Activated CD4-positive, alpha-beta memory T cell treated with anti-CD3 and anti-CD28 coated beads for 36 hours (primary cell): ENCODE measurements around the gene SND1. TPM values are rescaled to one million over a fixed set of nuclear protein-coding genes. Genes with fewer than 3 reads are reported as not detected.

Experiments used
- CTCF ChIA-PET: fragments of 350-600 bp; sonication (Branson Sonifier 250); formaldehyde crosslinking; loops from one replicate; lab custom pipeline; 2021; ENCODE audit warnings: antibody characterized with exemption, inconsistent platforms; lab: Charles Lee
- POLR2A ChIA-PET: fragments of 350-600 bp; sonication (Branson Sonifier 250); formaldehyde crosslinking; loops from one replicate; lab custom pipeline; 2021; ENCODE audit warnings: antibody characterized with exemption; lab: Charles Lee
- DNase-seq: peaks from one replicate; pipeline ENCODE4 v3.0.0-alpha.2; 2020
- H3K27ac Mint-ChIP-seq: one replicate; pipeline ENCODE4 v1.8.0; 2021; ENCODE audit warnings: mixed read lengths
- H3K27me3 Mint-ChIP-seq: one replicate; pipeline ENCODE4 v1.8.0; 2021; ENCODE audit warnings: mixed read lengths
- H3K36me3 Mint-ChIP-seq: one replicate; pipeline ENCODE4 v1.8.0; 2021; ENCODE audit warnings: mixed read lengths
- H3K4me1 Mint-ChIP-seq: one replicate; pipeline ENCODE4 v1.8.0; 2021; ENCODE audit warnings: low read depth, mixed read lengths
- H3K4me3 Mint-ChIP-seq: one replicate; pipeline ENCODE4 v1.8.0; 2021; ENCODE audit warnings: mild to moderate bottlenecking, mixed read lengths
- H3K9me3 Mint-ChIP-seq: one replicate; pipeline ENCODE4 v1.8.0; 2021; ENCODE audit warnings: mixed read lengths
- intact Hi-C: fragments of 100-400 bp; cut with micrococcal nuclease; formaldehyde crosslinking; loops from one replicate; pipeline ENCODE4 v1.15.1; 2023
- total RNA-seq, 2 experiments: library from RNA; stranded (reverse); gene quantifications; one replicate each; pipeline ENCODE4 v1.2.3, GENCODE V29; 2021

The SND1 gene
- total RNA-seq, 2 experiments from 2014 or later: 208 to 235 TPM

DNA sequence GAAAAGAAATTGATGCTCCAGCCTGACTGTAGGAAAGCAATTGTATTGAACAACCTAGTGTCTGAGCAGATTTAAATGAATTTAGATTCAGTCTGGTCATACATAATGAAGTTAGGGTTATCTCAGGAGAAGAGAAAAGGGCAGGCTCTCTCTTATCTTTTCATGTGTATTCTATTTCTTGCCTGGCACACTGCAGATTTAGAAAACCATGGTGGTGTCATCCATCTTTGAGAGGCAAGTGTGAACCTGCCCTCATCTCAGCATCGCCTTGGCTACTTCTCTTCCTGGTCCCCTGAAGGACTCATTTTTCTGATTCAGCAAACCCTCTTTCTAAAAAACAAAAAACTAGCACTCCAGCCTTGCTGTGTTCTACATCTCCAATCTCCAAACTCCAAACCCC, 241.6 kb downstream of the SND1 start:
- H3K4me3 Mint-ChIP-seq: no peak overlapping the region
- H3K9me3 Mint-ChIP-seq: no peaks in the 10 kb centered on the region
- no peaks in the 10 kb centered on the region for H3K27me3 Mint-ChIP-seq
- H3K27ac Mint-ChIP-seq: no peak overlapping the region
- DNase-seq: no peak
- POLR2A ChIA-PET: no interaction called here
- peaks cover 23% of the 10 kb centered on the region for H3K4me1 Mint-ChIP-seq
- CTCF ChIA-PET: no interaction called here
- intact Hi-C loops: no loop called here
- H3K36me3 Mint-ChIP-seq: peaks cover 37% of the 10 kb centered on the region

- no peak for DNase-seq
- ChIA-PET CTCF (interaction anchor here (1.3 kb wide), 1 partner anchor 14 kb away, joined by 3 read pairs; no protein-coding TSS in a partner anchor), POLR2A (no interaction called here)
- intact Hi-C loops: no loop called here
- Mint-ChIP-seq H3K9me3 (no peaks in the 10 kb centered on the region), H3K36me3 (peaks cover 36% of the 10 kb centered on the region), H3K27me3 (no peaks in the 10 kb centered on the region), H3K4me3 (no peak overlapping the region), H3K4me1 (peaks cover 23% of the 10 kb centered on the region), H3K27ac (no peak overlapping the region)
Measured at GRCh38 chr7:127894588-127894987, 242.6 kb downstream of the SND1 start.

DNA sequence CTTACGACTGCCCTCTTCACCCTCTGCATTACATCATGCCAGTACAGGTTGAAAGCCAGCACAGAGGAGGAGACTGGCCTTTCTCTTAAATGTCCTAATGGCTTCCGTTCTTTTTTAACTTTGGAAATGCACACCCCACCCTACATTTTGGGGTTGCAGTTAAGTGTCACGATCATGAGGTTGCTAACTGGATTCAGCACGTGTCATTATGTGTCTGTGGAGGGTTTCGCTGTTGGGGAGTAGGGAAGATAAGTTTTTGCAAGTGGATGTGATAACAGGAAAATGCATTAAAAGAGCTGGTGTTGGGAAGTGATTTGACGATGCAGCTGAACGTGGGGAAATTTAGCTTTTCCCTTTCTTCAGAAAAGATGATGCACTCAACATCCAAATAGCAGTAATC, 243.4 kb downstream of the SND1 start:
- H3K9me3 Mint-ChIP-seq: no peaks in the 10 kb centered on the region
- POLR2A ChIA-PET: no interaction called here
- CTCF ChIA-PET: interaction anchor here (1.3 kb wide), 1 partner anchor 13 kb away, joined by 3 read pairs; no protein-coding TSS in a partner anchor
- peaks cover 17% of the 10 kb centered on the region for H3K4me1 Mint-ChIP-seq
- H3K27ac Mint-ChIP-seq: no peak overlapping the region
- peaks cover 32% of the 10 kb centered on the region for H3K36me3 Mint-ChIP-seq
- no peak overlapping the region for H3K4me3 Mint-ChIP-seq
- intact Hi-C loops: loop anchor here (5.0 kb wide), 2 partner anchors 137 to 243 kb away; partner anchors contain the start of genes LRRC4 and SND1
- no peaks in the 10 kb centered on the region for H3K27me3 Mint-ChIP-seq
- no peak for DNase-seq

DNA sequence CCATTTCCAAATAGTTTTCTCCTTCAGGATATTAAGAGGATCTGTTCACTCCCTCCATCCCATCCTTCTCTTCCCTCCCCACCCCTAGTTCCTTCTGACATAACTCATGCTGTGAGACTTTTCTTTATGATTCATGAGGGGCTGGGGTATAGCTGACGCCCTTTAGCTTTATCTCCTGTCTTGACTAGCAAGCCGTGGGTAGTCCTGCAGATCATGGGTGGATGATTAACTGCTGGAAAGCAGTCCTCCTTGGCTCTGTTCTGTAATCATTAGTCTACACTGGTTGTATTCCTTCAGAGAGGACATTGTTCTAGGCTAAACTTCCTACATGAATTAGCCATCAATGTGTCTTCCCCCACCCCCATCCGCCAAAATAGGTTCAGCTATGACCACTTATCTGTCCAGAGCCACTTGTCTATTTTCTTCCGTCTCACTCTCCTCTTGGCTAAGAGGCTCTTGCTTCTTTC, 243.9 kb downstream of the SND1 start:
- Mint-ChIP-seq H3K4me3 (no peak overlapping the region), H3K4me1 (peaks cover 14% of the 10 kb centered on the region), H3K27ac (no peak overlapping the region), H3K27me3 (no peaks in the 10 kb centered on the region), H3K36me3 (peaks cover 29% of the 10 kb centered on the region), H3K9me3 (no peaks in the 10 kb centered on the region)
- intact Hi-C loops: loop anchor here (5.0 kb wide), 2 partner anchors 136 to 244 kb away; partner anchors contain the start of genes LRRC4 and SND1
- CTCF ChIA-PET: interaction anchor here (1.3 kb wide), 2 partner anchors 13 to 22 kb away, joined by 3 read pairs; no protein-coding TSS in a partner anchor
- POLR2A ChIA-PET: interaction anchor here (0.8 kb wide), 1 partner anchor 46 kb away, joined by 3 read pairs; no protein-coding TSS in a partner anchor
- DNase-seq: no peak

DNA sequence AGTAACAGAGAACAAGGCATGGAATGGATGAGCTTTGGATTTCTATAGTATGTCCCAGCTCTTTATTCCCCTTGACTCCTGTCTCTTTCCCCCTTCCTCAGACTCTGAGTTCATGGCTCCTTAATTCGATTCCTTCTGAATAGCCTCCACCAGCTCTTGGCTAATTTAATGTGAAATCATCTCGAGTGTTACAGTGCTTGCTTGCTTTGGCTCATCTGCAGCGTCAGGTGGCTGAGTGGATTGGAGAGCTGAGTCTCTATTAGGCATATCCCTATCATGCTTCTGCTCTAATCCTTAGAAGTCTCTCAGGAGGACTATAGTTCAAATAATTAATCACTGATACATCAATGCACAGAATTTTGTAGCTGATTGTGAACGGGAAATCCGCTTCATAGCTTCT, 244.7 kb downstream of the SND1 start:
- POLR2A ChIA-PET: interaction anchor here (0.8 to 2.4 kb wide), 3 partner anchors 40 to 47 kb away, joined by 3 to 16 read pairs (median 8); no protein-coding TSS in a partner anchor
- H3K4me3 Mint-ChIP-seq: no peak overlapping the region
- intact Hi-C loops: loop anchor here (1.0 to 5.0 kb wide), 3 partner anchors 136 to 311 kb away; partner anchors contain the start of genes GCC1, LRRC4 and SND1
- H3K36me3 Mint-ChIP-seq: peaks cover 25% of the 10 kb centered on the region
- CTCF ChIA-PET: interaction anchor here (0.8 to 1.3 kb wide), 4 partner anchors 12 to 104 kb away, joined by 3 to 6 read pairs (median 3); no protein-coding TSS in a partner anchor
- H3K27ac Mint-ChIP-seq: no peak overlapping the region
- no peaks in the 10 kb centered on the region for H3K27me3 Mint-ChIP-seq
- peaks cover 7% of the 10 kb centered on the region for H3K4me1 Mint-ChIP-seq
- no peak for DNase-seq
- no peaks in the 10 kb centered on the region for H3K9me3 Mint-ChIP-seq

GRCh38 chr7:127897704-127898454, 245.9 kb downstream of the SND1 start:
- DNase-seq: peak; percentile 55
- ChIA-PET POLR2A (interaction anchor here (0.6 to 2.4 kb wide), 4 partner anchors 11 to 47 kb away, joined by 3 to 16 read pairs (median 6); no protein-coding TSS in a partner anchor), CTCF (interaction anchor here (1.1 to 1.2 kb wide), 2 partner anchors 9 to 47 kb away, joined by 3 read pairs; no protein-coding TSS in a partner anchor)
- intact Hi-C loops: loop anchor here (1.0 to 5.0 kb wide), 8 partner anchors 10 to 313 kb away; partner anchors contain the start of genes GCC1, LRRC4 and SND1
- Mint-ChIP-seq H3K27ac (no peak overlapping the region), H3K9me3 (no peaks in the 10 kb centered on the region), H3K27me3 (no peaks in the 10 kb centered on the region), H3K4me1 (peaks cover 12% of the 10 kb centered on the region), H3K4me3 (no peak overlapping the region), H3K36me3 (peaks cover 15% of the 10 kb centered on the region)

- peaks cover 9% of the 10 kb centered on the region for H3K36me3 Mint-ChIP-seq
- no peak overlapping the region for H3K27ac Mint-ChIP-seq
- H3K4me1 Mint-ChIP-seq: peaks cover 14% of the 10 kb centered on the region
- POLR2A ChIA-PET: interaction anchor here (1.2 to 1.3 kb wide), 2 partner anchors 9 to 22 kb away, joined by 3 to 4 read pairs; no protein-coding TSS in a partner anchor
- H3K4me3 Mint-ChIP-seq: no peak overlapping the region
- H3K9me3 Mint-ChIP-seq: no peaks in the 10 kb centered on the region
- CTCF ChIA-PET: no interaction called here
- DNase-seq: no peak
- intact Hi-C loops: loop anchor here (2.0 to 5.0 kb wide), 3 partner anchors 27 to 247 kb away; partner anchors contain the start of genes LRRC4 and SND1
- H3K27me3 Mint-ChIP-seq: no peaks in the 10 kb centered on the region
Measured at GRCh38 chr7:127899411-127899810, 247.4 kb downstream of the SND1 start.

DNA sequence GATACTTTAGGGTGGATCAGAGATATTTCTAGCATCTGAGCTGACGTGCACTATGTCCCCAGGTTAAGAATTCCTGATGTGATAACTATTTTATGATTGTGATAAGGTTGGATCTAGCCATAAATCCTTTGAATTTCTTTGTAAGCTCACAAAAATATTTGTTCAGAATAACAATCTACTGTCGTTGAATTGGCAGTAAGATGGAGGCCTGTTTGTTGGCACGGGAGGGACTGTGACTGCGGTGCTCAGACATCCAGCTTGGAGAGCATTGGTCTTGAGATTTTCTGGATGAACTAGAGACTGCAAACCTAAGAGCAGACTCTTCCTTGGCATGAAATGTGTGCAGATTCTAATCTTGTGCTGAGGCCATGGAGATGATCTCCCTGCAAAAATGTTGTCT, 248.1 kb downstream of the SND1 start:
- no peak overlapping the region for H3K27ac Mint-ChIP-seq
- intact Hi-C loops: no loop called here
- POLR2A ChIA-PET: interaction anchor here (1.1 to 1.2 kb wide), 2 partner anchors 8 to 19 kb away, joined by 3 to 4 read pairs; no protein-coding TSS in a partner anchor
- no peaks in the 10 kb centered on the region for H3K27me3 Mint-ChIP-seq
- DNase-seq: no peak
- CTCF ChIA-PET: no interaction called here
- peaks cover 21% of the 10 kb centered on the region for H3K4me1 Mint-ChIP-seq
- peaks cover 12% of the 10 kb centered on the region for H3K36me3 Mint-ChIP-seq
- H3K9me3 Mint-ChIP-seq: no peaks in the 10 kb centered on the region
- H3K4me3 Mint-ChIP-seq: no peak overlapping the region

- Mint-ChIP-seq H3K27me3 (no peaks in the 10 kb centered on the region), H3K36me3 (peaks cover 17% of the 10 kb centered on the region), H3K27ac (no peak overlapping the region), H3K4me1 (peaks cover 29% of the 10 kb centered on the region), H3K9me3 (no peaks in the 10 kb centered on the region), H3K4me3 (no peak overlapping the region)
- ChIA-PET POLR2A (interaction anchor here (1.1 kb wide), 1 partner anchor 20 kb away, joined by 3 read pairs; no protein-coding TSS in a partner anchor), CTCF (no interaction called here)
- intact Hi-C loops: no loop called here
- DNase-seq: no peak
Measured at GRCh38 chr7:127900732-127901685, 249.0 kb downstream of the SND1 start.

GRCh38 chr7:127901895-127902703, 250.1 kb downstream of the SND1 start:
- CTCF ChIA-PET: no interaction called here
- H3K36me3 Mint-ChIP-seq: peaks cover 22% of the 10 kb centered on the region
- no peaks in the 10 kb centered on the region for H3K9me3 Mint-ChIP-seq
- intact Hi-C loops: no loop called here
- H3K27ac Mint-ChIP-seq: peak overlapping the region; percentile 12
- H3K27me3 Mint-ChIP-seq: no peaks in the 10 kb centered on the region
- peaks cover 39% of the 10 kb centered on the region for H3K4me1 Mint-ChIP-seq
- DNase-seq: no peak
- POLR2A ChIA-PET: no interaction called here
- H3K4me3 Mint-ChIP-seq: no peak overlapping the region
